ENCODE measurements around the gene ACAP1.

Gene ACAP1

GRCh38 chr17:7340179-7340578 lies 3.9 kb downstream of the ACAP1 start:
- TF ChIP-seq ZFX (IDR thresholded peaks at IDR 0.05), result no peak
- no peak for TF ChIP-seq CTCF (conservative IDR thresholded peaks at IDR 0.05)

GRCh38 chr17:7341842-7342241 lies 5.5 kb downstream of the ACAP1 start:
- TF ChIP-seq ZFX (IDR thresholded peaks at IDR 0.05), result no peak
- no peak for TF ChIP-seq CTCF (conservative IDR thresholded peaks at IDR 0.05)
- no peak overlapping the region for H3K27ac ChIP-seq

More at GRCh38 chr17:7340179-7340578, 3.9 kb downstream of the ACAP1 start:
- H3K27ac ChIP-seq, result no peak overlapping the region

GRCh38 chr17:7343250-7343649 lies 6.9 kb downstream of the ACAP1 start:
- H3K27ac ChIP-seq, result no peak overlapping the region
- TF ChIP-seq CTCF (conservative IDR thresholded peaks at IDR 0.05), result no peak
- no peak for TF ChIP-seq ZFX (IDR thresholded peaks at IDR 0.05)

GRCh38 chr17:7346761-7347614 lies 10.7 kb downstream of the ACAP1 start:
- TF ChIP-seq ZFX (IDR thresholded peaks at IDR 0.05) (no peak), CTCF (conservative IDR thresholded peaks at IDR 0.05) (no peak)
- no peak overlapping the region for H3K27ac ChIP-seq

GRCh38 chr17:7347630-7348477 lies 11.5 kb downstream of the ACAP1 start:
- H3K27ac ChIP-seq, result no peak overlapping the region
- no peak for TF ChIP-seq CTCF (conservative IDR thresholded peaks at IDR 0.05)
- no peak for TF ChIP-seq ZFX (IDR thresholded peaks at IDR 0.05)

GRCh38 chr17:7348478-7349242 lies 12.3 kb downstream of the ACAP1 start:
- no peak overlapping the region for H3K27ac ChIP-seq
- TF ChIP-seq ZFX (IDR thresholded peaks at IDR 0.05), result no peak
- no peak for TF ChIP-seq CTCF (conservative IDR thresholded peaks at IDR 0.05)
